SK-N-SH (cell line): Measurements from ENCODE around the gene ORM1.

Source experiments
- CTCF ChIP-seq: fragments of 200-600 bp; sonication (generic); IDR thresholded peaks from 2 replicates; pipeline ENCODE4 v1.6.1; 2017; ENCODE audit warnings: antibody characterized with exemption, mild to moderate bottlenecking, moderate library complexity
- EP300 ChIP-seq, 2 experiments: IDR thresholded peaks; 2 replicates each; pipeline versions ENCODE4 v1.4.0 to v1.6.1; 2012; ENCODE audit warnings: borderline replicate concordance in 1 of 2, low read depth in 1 of 2, low read length in 1 of 2
- EZH2phosphoT487 ChIP-seq: fragments of 200-600 bp; sonication (generic); IDR thresholded peaks from 2 replicates; pipeline ENCODE4 v1.6.1; 2017; ENCODE audit warnings: low read depth, mixed run types, mild to moderate bottlenecking, antibody characterized with exemption, moderate library complexity, borderline replicate concordance
- FOSL2 ChIP-seq: IDR thresholded peaks from 2 replicates; pipeline ENCODE4 v1.4.0; 2012; ENCODE audit warnings: low read depth, mild to moderate bottlenecking, moderate library complexity, borderline replicate concordance
- FOXM1 ChIP-seq: IDR thresholded peaks from 2 replicates; pipeline ENCODE4 v1.4.0; 2012; ENCODE audit warnings: low read depth, mild to moderate bottlenecking
- IRF3 ChIP-seq: fragments of 150-350 bp; IDR thresholded peaks from 2 replicates; pipeline ENCODE4 v1.6.1; 2016; ENCODE audit warnings: mild to moderate bottlenecking, low read depth, low read length
- NFIC ChIP-seq: IDR thresholded peaks from 2 replicates; pipeline ENCODE4 v1.4.0; 2012; ENCODE audit warnings: borderline replicate concordance
- TAF1 ChIP-seq: IDR thresholded peaks from 2 replicates; pipeline ENCODE4 v1.6.1; 2012; ENCODE audit warnings: low read depth, mild to moderate bottlenecking, low read length, moderate library complexity, borderline replicate concordance
- TEAD4 ChIP-seq: IDR thresholded peaks from 2 replicates; pipeline ENCODE4 v1.4.0; 2012; ENCODE audit warnings: mild to moderate bottlenecking, borderline replicate concordance; ENCODE audit not compliant: insufficient read depth
- USF2 ChIP-seq: fragments of 150-350 bp; IDR thresholded peaks from 2 replicates; pipeline ENCODE4 v1.6.1; 2017; ENCODE audit warnings: antibody characterized with exemption, low read length, low read depth, borderline replicate concordance

- TF ChIP-seq CTCF = no peak
- no peak for TF ChIP-seq NFIC
- TF ChIP-seq EZH2phosphoT487 = no peak
- TF ChIP-seq EP300 (IDR thresholded peaks at IDR 0.05; ENCODE audit: borderline replicate concordance in 1 of 2, low read depth in 1 of 2, low read length in 1 of 2) = no peak
- no peak for TF ChIP-seq IRF3
- no peak for TF ChIP-seq FOSL2
- no peak for TF ChIP-seq USF2
- TF ChIP-seq TAF1 = no peak
- no peak for TF ChIP-seq FOXM1
- TF ChIP-seq TEAD4 = no peak
These were observed 7.1 kb upstream of the ORM1 start for GRCh38 chr9:114315723-114316363.
